Bronchial epithelial cell (primary cell): ENCODE results near the gene RANBP6. TPM values are rescaled to one million over a fixed set of nuclear protein-coding genes. Genes with fewer than 3 reads are reported as not detected.

ENCODE experiments used
- DNase-seq: peaks from one replicate; pipeline ENCODE4 v3.0.0-alpha.2; 2010; ENCODE audit warnings: low read depth
- FAIRE-seq: peaks from 2 replicates; lab custom pipeline; 2011; peaks lifted over from hg19 to GRCh38; lab: Jason Lieb, UNC
- H3K27me3 ChIP-seq: 2 replicates; pipeline ENCODE4 v1.5.1; 2011; ENCODE audit warnings: low read length; ENCODE audit not compliant: control insufficient read depth, insufficient read depth
- H3K36me3 ChIP-seq: 2 replicates; pipeline ENCODE4 v1.5.1; 2011; ENCODE audit warnings: low read length; ENCODE audit not compliant: control insufficient read depth, insufficient read depth
- H3K4me3 ChIP-seq: 2 replicates; pipeline ENCODE4 v1.5.1; 2011; ENCODE audit warnings: mild to moderate bottlenecking, low read depth, low read length, control low read depth
- CTCF ChIP-seq: IDR thresholded peaks from 2 replicates; pipeline ENCODE4 v1.5.1; 2011; ENCODE audit warnings: mild to moderate bottlenecking, moderate library complexity, low read length, control low read depth, inconsistent platforms; ENCODE audit not compliant: insufficient read depth, severe bottlenecking
- total RNA-seq: library from RNA; depleted of rRNA; stranded (reverse); fragments of >200 nt; gene quantifications from 2 replicates; pipeline ENCODE4 v1.2.1, GENCODE V29; 2014

RANBP6 gene
- total RNA-seq, 1 donor from 2014 or later: 19.5 TPM

- no peak overlapping the region for H3K4me3 ChIP-seq
- DNase-seq: no peak
- FAIRE-seq: peak; percentile 84
- TF ChIP-seq CTCF: no peak
- no peaks in the 10 kb centered on the region for H3K36me3 ChIP-seq
- no peaks in the 10 kb centered on the region for H3K27me3 ChIP-seq
Measured at GRCh38 chr9:5976674-5977397, 38.6 kb downstream of the RANBP6 start.

GRCh38 chr9:5971740-5972139, 43.7 kb downstream of the RANBP6 start:
- no peak for FAIRE-seq
- Histone ChIP-seq H3K36me3 (peaks cover 1% of the 10 kb centered on the region), H3K27me3 (no peaks in the 10 kb centered on the region), H3K4me3 (no peak overlapping the region)
- no peak for TF ChIP-seq CTCF
- peak; percentile 54 for DNase-seq

Other genes starting within 250 kb of the RANBP6 start
- 52.9 and 79.9 TPM in 2 replicates for gene ERMP1, start 182.5 kb downstream of the RANBP6 start, total RNA-seq
- not detected in 2 replicates for gene MLANA, start 124.7 kb downstream of the RANBP6 start, total RNA-seq
- gene IL33, start 200.2 kb upstream of the RANBP6 start, total RNA-seq: 1.0 and 2.4 TPM in 2 replicates